Endothelial cell (in vitro differentiated cells): ENCODE measurements around the gene MBD4. TPM values are rescaled to one million over a fixed set of nuclear protein-coding genes. Genes with fewer than 3 reads are reported as not detected.

Experiments
- DNase-seq: peaks from one replicate; pipeline ENCODE4 v3.0.0; 2021; ENCODE audit warnings: low spot score
- H3K27ac Mint-ChIP-seq: one replicate; pipeline ENCODE4 v1.8.0; 2021; ENCODE audit warnings: mixed read lengths, inconsistent platforms; ENCODE audit not compliant: unreplicated experiment
- H3K27me3 Mint-ChIP-seq: one replicate; pipeline ENCODE4 v1.8.0; 2021; ENCODE audit warnings: mild to moderate bottlenecking, moderate library complexity, mixed read lengths, inconsistent platforms; ENCODE audit not compliant: unreplicated experiment
- H3K36me3 Mint-ChIP-seq: one replicate; pipeline ENCODE4 v1.8.0; 2021; ENCODE audit warnings: mild to moderate bottlenecking, low read depth, mixed read lengths, inconsistent platforms; ENCODE audit not compliant: unreplicated experiment
- H3K4me1 Mint-ChIP-seq: one replicate; pipeline ENCODE4 v1.8.0; 2021; ENCODE audit warnings: mild to moderate bottlenecking, mixed read lengths, inconsistent platforms; ENCODE audit not compliant: unreplicated experiment
- H3K4me3 Mint-ChIP-seq: one replicate; pipeline ENCODE4 v1.8.0; 2021; ENCODE audit warnings: mild to moderate bottlenecking, mixed read lengths, inconsistent platforms; ENCODE audit not compliant: unreplicated experiment
- H3K9me3 Mint-ChIP-seq: one replicate; pipeline ENCODE4 v1.8.0; 2021; ENCODE audit warnings: mixed read lengths, inconsistent platforms; ENCODE audit not compliant: unreplicated experiment
- CTCF ChIP-seq: fragments of 200-600 bp; sonication (generic); IDR thresholded peaks from one replicate; pipeline ENCODE4 v1.5.0; 2021; ENCODE audit warnings: antibody characterized with exemption; ENCODE audit not compliant: unreplicated experiment
- total RNA-seq: library from RNA; stranded (reverse); fragmentation: NEBNext Ultra II Directional; extraction: Animal tissue kit (Norgen Biotek cat#: 25700); gene quantifications from one replicate; pipeline ENCODE4 v1.2.1, GENCODE V29; 2021; ENCODE audit not compliant: unreplicated experiment

MBD4 gene
- total RNA-seq, 1 donor from 2014 or later: 30.6 TPM

DNA sequence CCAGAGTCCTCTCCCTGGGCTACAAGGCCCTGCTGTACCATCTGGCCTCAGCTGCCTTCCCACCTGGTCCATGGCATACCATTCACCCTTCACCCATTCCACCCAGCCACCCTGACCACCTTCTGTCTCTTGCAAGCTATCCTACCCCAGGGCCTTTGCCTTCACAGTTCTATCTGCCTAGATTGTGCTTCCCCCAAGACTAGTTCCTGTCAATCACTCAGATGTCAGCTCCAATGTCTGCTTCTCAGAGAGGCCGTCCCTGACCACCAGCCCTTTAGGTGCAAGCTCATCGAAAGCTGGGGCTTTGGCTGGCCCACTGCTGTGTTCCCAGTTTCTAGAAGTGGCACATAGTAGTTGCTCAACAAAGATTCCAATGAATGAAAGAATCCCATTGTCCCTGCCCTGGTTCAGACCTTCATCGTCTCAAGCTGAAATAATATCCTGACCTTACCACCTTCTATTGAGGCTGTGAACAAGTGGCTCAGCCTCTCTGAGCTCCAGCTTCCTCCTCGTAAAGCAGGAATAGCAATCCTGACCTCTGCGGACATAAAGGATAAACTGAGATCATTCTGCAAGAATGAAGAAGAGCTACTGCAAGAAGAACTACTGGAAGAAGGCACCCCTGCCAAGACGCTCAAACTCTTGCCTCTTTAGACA, 27.1 kb downstream of the MBD4 start:
- H3K27ac Mint-ChIP-seq: no peak overlapping the region
- no peaks in the 10 kb centered on the region for H3K9me3 Mint-ChIP-seq
- peaks cover 5% of the 10 kb centered on the region for H3K27me3 Mint-ChIP-seq
- TF ChIP-seq CTCF: no peak
- no peaks in the 10 kb centered on the region for H3K36me3 Mint-ChIP-seq
- DNase-seq: no peak
- H3K4me1 Mint-ChIP-seq: peaks cover 10% of the 10 kb centered on the region
- H3K4me3 Mint-ChIP-seq: no peak overlapping the region

GRCh38 chr3:129410971-129411370, 28.8 kb downstream of the MBD4 start:
- Mint-ChIP-seq H3K36me3 (no peaks in the 10 kb centered on the region), H3K4me3 (no peak overlapping the region), H3K9me3 (no peaks in the 10 kb centered on the region), H3K27me3 (peaks cover 5% of the 10 kb centered on the region), H3K4me1 (peaks cover 10% of the 10 kb centered on the region), H3K27ac (no peak overlapping the region)
- no peak for DNase-seq
- TF ChIP-seq CTCF: no peak

GRCh38 chr3:129409541-129409940, 30.2 kb downstream of the MBD4 start:
- Mint-ChIP-seq H3K4me3 (no peak overlapping the region), H3K9me3 (no peaks in the 10 kb centered on the region), H3K27ac (no peak overlapping the region), H3K36me3 (no peaks in the 10 kb centered on the region), H3K4me1 (peaks cover 7% of the 10 kb centered on the region), H3K27me3 (peaks cover 5% of the 10 kb centered on the region)
- DNase-seq: no peak
- TF ChIP-seq CTCF: no peak

- Mint-ChIP-seq H3K36me3 (no peaks in the 10 kb centered on the region), H3K27me3 (peaks cover 5% of the 10 kb centered on the region), H3K9me3 (no peaks in the 10 kb centered on the region), H3K27ac (no peak overlapping the region), H3K4me1 (no peaks in the 10 kb centered on the region), H3K4me3 (no peak overlapping the region)
- TF ChIP-seq CTCF: no peak
- no peak for DNase-seq
Observed at GRCh38 chr3:129404610-129405009, 35.1 kb downstream of the MBD4 start.

GRCh38 chr3:129404130-129404529, 35.6 kb downstream of the MBD4 start:
- no peak overlapping the region for H3K27ac Mint-ChIP-seq
- H3K36me3 Mint-ChIP-seq: peaks cover 4% of the 10 kb centered on the region
- DNase-seq: no peak
- H3K4me3 Mint-ChIP-seq: no peak overlapping the region
- H3K27me3 Mint-ChIP-seq: peaks cover 5% of the 10 kb centered on the region
- no peak for TF ChIP-seq CTCF
- H3K9me3 Mint-ChIP-seq: no peaks in the 10 kb centered on the region
- H3K4me1 Mint-ChIP-seq: peaks cover 5% of the 10 kb centered on the region
